ENCODE measurements around the gene GLT1D1. TPM values are rescaled to one million over a fixed set of nuclear protein-coding genes. Genes with fewer than 3 reads are reported as not detected.

The GLT1D1 gene
- total RNA-seq, 1 experiment from 2014 or later = not detected

- Histone ChIP-seq H4K20me1 (ENCODE audit: low read length) (no peaks in the 10 kb centered on the region), H3K27me3 (ENCODE audit: low read length) (peaks cover 40% of the 10 kb centered on the region), H3K4me3 (ENCODE audit: low read length) (no peak overlapping the region), H3K9me3 (ENCODE audit: low read length) (0 out of 2 replicates have a peak, but pooled peaks cover 8% of the 10 kb centered on the region), H3K36me3 (ENCODE audit: low read depth, low read length) (no peaks in the 10 kb centered on the region), H3K9me2 (replicated peaks; ENCODE audit: low read length) (no peaks in the 10 kb centered on the region), H3K9ac (ENCODE audit: low read length) (no peak overlapping the region), H2AFZ (ENCODE audit: low read length) (no peak overlapping the region), H3F3A (ENCODE audit: low read length, unreplicated experiment) (no peaks in the 10 kb centered on the region), H3K4me2 (ENCODE audit: low read length) (no peak overlapping the region), H3K27ac (ENCODE audit: low read length) (no peak overlapping the region), H3K79me2 (ENCODE audit: low read length) (no peaks in the 10 kb centered on the region), H3K4me1 (ENCODE audit: insufficient read depth, low read length) (no peaks in the 10 kb centered on the region)
- DNase-seq (no peak), ATAC-seq (no peak)
- no TSS peak for BruUV-seq (replicated peaks)
- ChIA-PET POLR2A (ENCODE audit: unreplicated experiment) (no interaction called here), CTCF (no interaction called here)
- intact Hi-C loops (cut with micrococcal nuclease) = no loop called here
- TF ChIP-seq EZH2 (IDR thresholded peaks at IDR 0.05; ENCODE audit: low read length, unreplicated experiment) (no peak), EZH2phosphoT487 (IDR thresholded peaks at IDR 0.05; ENCODE audit: borderline replicate concordance, low read length) (no peak), CTCF (conservative IDR thresholded peaks at IDR 0.05; ENCODE audit: low read depth, low read length) (no peak)
Observed at GRCh38 chr12:129001826-129002225, 148.5 kb downstream of the GLT1D1 start.

- intact Hi-C loops (cut with micrococcal nuclease) = no loop called here
Observed at GRCh38 chr12:129002427-129002826, 149.1 kb downstream of the GLT1D1 start.

GRCh38 chr12:129005416-129005815, 152.1 kb downstream of the GLT1D1 start:
- no peak for TF ChIP-seq EZH2 (IDR thresholded peaks at IDR 0.05; ENCODE audit: low read length, unreplicated experiment)
- TF ChIP-seq EZH2phosphoT487 (IDR thresholded peaks at IDR 0.05; ENCODE audit: borderline replicate concordance, low read length) = no peak
- no peak for TF ChIP-seq CTCF (conservative IDR thresholded peaks at IDR 0.05; ENCODE audit: low read depth, low read length)
- DNase-seq (no peak), ATAC-seq (no peak)
- Histone ChIP-seq H3K4me2 (ENCODE audit: low read length) (no peak overlapping the region), H3F3A (ENCODE audit: low read length, unreplicated experiment) (no peaks in the 10 kb centered on the region), H3K9me3 (ENCODE audit: low read length) (0 out of 2 replicates have a peak, but pooled peaks cover 4% of the 10 kb centered on the region), H3K27me3 (ENCODE audit: low read length) (peaks cover 44% of the 10 kb centered on the region), H3K9me2 (replicated peaks; ENCODE audit: low read length) (no peaks in the 10 kb centered on the region), H3K27ac (ENCODE audit: low read length) (no peak overlapping the region), H3K79me2 (ENCODE audit: low read length) (no peaks in the 10 kb centered on the region), H3K36me3 (ENCODE audit: low read depth, low read length) (no peaks in the 10 kb centered on the region), H3K4me3 (ENCODE audit: low read length) (no peak overlapping the region), H3K4me1 (ENCODE audit: insufficient read depth, low read length) (no peaks in the 10 kb centered on the region), H4K20me1 (ENCODE audit: low read length) (no peaks in the 10 kb centered on the region), H3K9ac (ENCODE audit: low read length) (no peak overlapping the region), H2AFZ (ENCODE audit: low read length) (no peak overlapping the region)
- intact Hi-C loops (cut with micrococcal nuclease) = no loop called here
- POLR2A ChIA-PET (ENCODE audit: unreplicated experiment) = no interaction called here
- BruUV-seq (replicated peaks) = no TSS peak
- CTCF ChIA-PET = no interaction called here

More at GRCh38 chr12:129002427-129002826, 149.1 kb downstream of the GLT1D1 start:
- H3K9me3 ChIP-seq (ENCODE audit: low read length) = 0 out of 2 replicates have a peak, but pooled peaks cover 8% of the 10 kb centered on the region
- no peaks in the 10 kb centered on the region for H3K9me2 ChIP-seq (replicated peaks; ENCODE audit: low read length)
- no peaks in the 10 kb centered on the region for H3K79me2 ChIP-seq (ENCODE audit: low read length)
- H3K27me3 ChIP-seq (ENCODE audit: low read length) = peaks cover 42% of the 10 kb centered on the region
- H3K36me3 ChIP-seq (ENCODE audit: low read depth, low read length) = no peaks in the 10 kb centered on the region
- DNase-seq (no peak), ATAC-seq (no peak)
- H3K27ac ChIP-seq (ENCODE audit: low read length) = no peak overlapping the region
- H2AFZ ChIP-seq (ENCODE audit: low read length) = no peak overlapping the region
- no peaks in the 10 kb centered on the region for H4K20me1 ChIP-seq (ENCODE audit: low read length)
- no peak overlapping the region for H3K9ac ChIP-seq (ENCODE audit: low read length)
- no peak overlapping the region for H3K4me3 ChIP-seq (ENCODE audit: low read length)
- TF ChIP-seq CTCF (conservative IDR thresholded peaks at IDR 0.05; ENCODE audit: low read depth, low read length) (no peak), EZH2 (IDR thresholded peaks at IDR 0.05; ENCODE audit: low read length, unreplicated experiment) (no peak)
- ChIA-PET CTCF (no interaction called here), POLR2A (ENCODE audit: unreplicated experiment) (no interaction called here)
- H3K4me1 ChIP-seq (ENCODE audit: insufficient read depth, low read length) = no peaks in the 10 kb centered on the region
- no peak overlapping the region for H3K4me2 ChIP-seq (ENCODE audit: low read length)
- BruUV-seq (replicated peaks) = no TSS peak
- H3F3A ChIP-seq (ENCODE audit: low read length, unreplicated experiment) = no peaks in the 10 kb centered on the region

Data from PC-3 (cell line).